GM12801 (cell line): ENCODE data around the gene PAWR.

ENCODE experiments used
- CTCF ChIP-seq: IDR thresholded peaks from one replicate; pipeline ENCODE4 v1.5.1; 2011; ENCODE audit warnings: control low read depth; ENCODE audit not compliant: insufficient read length; ENCODE audit errors: extremely low read depth

The PAWR gene

GRCh38 chr12:79673354-79673753, 17.4 kb downstream of the PAWR start:
- TF ChIP-seq CTCF: no peak

- TF ChIP-seq CTCF: no peak
Observed at GRCh38 chr12:79668113-79668512, 22.7 kb downstream of the PAWR start.

- no peak for TF ChIP-seq CTCF
Observed at GRCh38 chr12:79665212-79665887, 25.4 kb downstream of the PAWR start.

- no peak for TF ChIP-seq CTCF
Observed at GRCh38 chr12:79664518-79664917, 26.2 kb downstream of the PAWR start.

- no peak for TF ChIP-seq CTCF
Observed at GRCh38 chr12:79662046-79662811, 28.5 kb downstream of the PAWR start.

GRCh38 chr12:79661629-79662028, 29.1 kb downstream of the PAWR start:
- TF ChIP-seq CTCF: no peak

GRCh38 chr12:79659961-79660431, 30.8 kb downstream of the PAWR start:
- TF ChIP-seq CTCF: no peak
